Cardiac fibroblast (primary cell): ENCODE data around the gene RBM47.
"Not testable (repeated sequence)": the region's sequence is repeated elsewhere in the genome, so short reads cannot be mapped to it uniquely, and the experiment has no call there.

Experiments used
- DNase-seq, 2 donors: peaks; one replicate each; pipeline versions ENCODE4 v3.0.0 to v3.0.0-alpha.2; 2010; ENCODE audit warnings: low read depth in 2 of 2
- H3K4me3 ChIP-seq, 2 donors: replicated peaks in 1 of 2; 1 replicate in 1 of 2; 2 replicates in 1 of 2; pipeline ENCODE4 v1.5.1; 2011; ENCODE audit warnings: low read depth in 2 of 2, low read length in 2 of 2, mild to moderate bottlenecking in 2 of 2, moderate library complexity in 1 of 2
- CTCF ChIP-seq: IDR thresholded peaks from one replicate; pipeline ENCODE4 v1.5.1; 2011; ENCODE audit warnings: low read depth, mild to moderate bottlenecking, low read length, inconsistent platforms

The RBM47 gene

GRCh38 chr4:40446839-40447238 is 182.8 kb downstream of the RBM47 start:
- no peak for DNase-seq
- TF ChIP-seq CTCF, result no peak
- no peak overlapping the region for H3K4me3 ChIP-seq

GRCh38 chr4:40446261-40446750 is 183.4 kb downstream of the RBM47 start:
- H3K4me3 ChIP-seq, DNase-seq: not testable (repeated sequence)

GRCh38 chr4:40445671-40446070 is 184.0 kb downstream of the RBM47 start:
- no peak overlapping the region for H3K4me3 ChIP-seq
- no peak for TF ChIP-seq CTCF
- no peak for DNase-seq

GRCh38 chr4:40441430-40441829 is 188.2 kb downstream of the RBM47 start:
- no peak for DNase-seq
- no peak overlapping the region for H3K4me3 ChIP-seq
- no peak for TF ChIP-seq CTCF

- no peak for DNase-seq
- no peak overlapping the region for H3K4me3 ChIP-seq
- TF ChIP-seq CTCF, result no peak
These were observed 190.1 kb downstream of the RBM47 start for GRCh38 chr4:40439519-40439918.

GRCh38 chr4:40438384-40439026 is 191.2 kb downstream of the RBM47 start:
- no peak overlapping the region for H3K4me3 ChIP-seq
- no peak for DNase-seq
- TF ChIP-seq CTCF, result no peak

GRCh38 chr4:40437741-40438383 is 191.8 kb downstream of the RBM47 start:
- H3K4me3 ChIP-seq, result no peak overlapping the region

GRCh38 chr4:40435306-40435705 is 194.4 kb downstream of the RBM47 start:
- not testable (repeated sequence) for DNase-seq, H3K4me3 ChIP-seq

More at GRCh38 chr4:40437741-40438383, 191.8 kb downstream of the RBM47 start:
- TF ChIP-seq CTCF, result no peak
- DNase-seq, result no peak
